Keratinocyte (primary cell): ENCODE data around the gene LMO7. TPM values are rescaled to one million over a fixed set of nuclear protein-coding genes. Genes with fewer than 3 reads are reported as not detected.

Source experiments
- DNase-seq: peaks from one replicate; pipeline ENCODE4 v3.0.0-alpha.2; 2011; ENCODE audit warnings: low read depth, missing footprints, low spot score
- FAIRE-seq: peaks from 2 replicates; lab custom pipeline; 2011; peaks lifted over from hg19 to GRCh38; lab: Jason Lieb, UNC
- H2AFZ ChIP-seq: 2 replicates; pipeline ENCODE4 v1.6.0; 2012; ENCODE audit warnings: low read length, control low read depth, inconsistent platforms; ENCODE audit not compliant: control insufficient read depth
- H3K27ac ChIP-seq: 2 replicates; pipeline ENCODE4 v1.5.1; 2011; ENCODE audit warnings: low read length; ENCODE audit not compliant: control insufficient read depth, insufficient read depth
- H3K27me3 ChIP-seq: 3 replicates; pipeline ENCODE4 v1.6.0; 2011; ENCODE audit warnings: low read length; ENCODE audit not compliant: control insufficient read depth, insufficient read depth; ENCODE audit errors: extremely low read depth
- H3K36me3 ChIP-seq, 2 experiments: 2 replicates in 1 of 2; 3 replicates in 1 of 2; pipeline ENCODE4 v1.5.1; 2011; ENCODE audit warnings: low read length in 2 of 2, mild to moderate bottlenecking in 1 of 2; ENCODE audit not compliant: control insufficient read depth in 2 of 2, insufficient read depth in 2 of 2; ENCODE audit errors: extremely low read depth in 1 of 2
- H3K4me1 ChIP-seq: 3 replicates; pipeline ENCODE4 v1.5.1; 2011; ENCODE audit warnings: low read length; ENCODE audit not compliant: control insufficient read depth, insufficient read depth; ENCODE audit errors: extremely low read depth
- H3K4me2 ChIP-seq: 3 replicates; pipeline ENCODE4 v1.6.0; 2011; ENCODE audit warnings: low read depth, low read length; ENCODE audit not compliant: control insufficient read depth, insufficient read depth; ENCODE audit errors: extremely low read depth
- H3K4me3 ChIP-seq, 3 experiments: fragments of 200-600 bp in 1 of 3; sonication (generic) in 1 of 3; 2 replicates in 2 of 3; 3 replicates in 1 of 3; pipeline ENCODE4 v1.5.1; 2011 to 2016; ENCODE audit warnings: low read length in 3 of 3, mild to moderate bottlenecking in 3 of 3, control low read depth in 2 of 3, inconsistent platforms in 1 of 3, low read depth in 1 of 3, mixed read lengths in 1 of 3, mixed run types in 1 of 3, moderate library complexity in 1 of 3; ENCODE audit not compliant: control insufficient read depth in 2 of 3, insufficient read depth in 2 of 3; ENCODE audit errors: extremely low read depth in 1 of 3
- H3K79me2 ChIP-seq: 2 replicates; pipeline ENCODE4 v1.6.0; 2012; ENCODE audit warnings: low read length; ENCODE audit not compliant: control insufficient read depth, insufficient read depth
- H3K9ac ChIP-seq: 3 replicates; pipeline ENCODE4 v1.6.0; 2011; ENCODE audit warnings: low read length; ENCODE audit not compliant: control insufficient read depth, insufficient read depth; ENCODE audit errors: extremely low read depth
- H3K9me1 ChIP-seq: 3 replicates; pipeline ENCODE4 v1.6.0; 2011; ENCODE audit warnings: low read length; ENCODE audit not compliant: control insufficient read depth, insufficient read depth; ENCODE audit errors: extremely low read depth
- H3K9me3 ChIP-seq: 2 replicates; pipeline ENCODE4 v1.5.1; 2012; ENCODE audit warnings: low read depth, low read length; ENCODE audit not compliant: control insufficient read depth
- H4K20me1 ChIP-seq: 3 replicates; pipeline ENCODE4 v1.6.0; 2011; ENCODE audit warnings: low read length; ENCODE audit not compliant: control insufficient read depth, insufficient read depth; ENCODE audit errors: extremely low read depth
- CTCF ChIP-seq, 3 experiments: IDR thresholded peaks in 1 of 3; conservative IDR thresholded peaks in 1 of 3; optimal IDR thresholded peaks in 1 of 3; 2 replicates in 2 of 3; 3 replicates in 1 of 3; pipeline versions ENCODE3 to v1.5.1; 2011; ENCODE audit warnings: low read length in 3 of 3, mild to moderate bottlenecking in 3 of 3, moderate library complexity in 2 of 3, control low read depth in 1 of 3, inconsistent platforms in 1 of 3; ENCODE audit not compliant: insufficient read depth in 2 of 3; ENCODE audit errors: extremely low read depth in 1 of 3
- EZH2 ChIP-seq: IDR thresholded peaks from one replicate; pipeline ENCODE4 v1.6.1; 2012; ENCODE audit warnings: inconsistent platforms, mild to moderate bottlenecking, low read length, moderate library complexity
- dilution Hi-C: fragments of 300-500 bp; cut with MboI; formaldehyde crosslinking; loops from one replicate; pipeline ENCODE4 v1.7.0; 2020; ENCODE audit warnings: low sequenced_read_pairs; ENCODE audit not compliant: extremely low pct_ligation_motif_present
- polyA plus RNA-seq, 5 experiments: library from polyadenylated mRNA; depleted of rRNA in 3 of 5; stranded (reverse) in 3 of 5; stranded (forward) in 1 of 5; unstranded in 1 of 5; fragments of >200 nt; gene quantifications; 1 replicate in 1 of 5; 2 replicates in 3 of 5; 3 replicates in 1 of 5; pipeline versions ENCODE4 v1.2.1 to v1.2.3, GENCODE V29; 2011 to 2012; ENCODE audit warnings: missing spikeins in 2 of 5, low read depth in 1 of 5, low replicate concordance in 1 of 5

The LMO7 gene
- polyA plus RNA-seq, 1 donor (not counting 4 experiments of a cell fraction or from before 2014, with no cell fraction given): 8.9 TPM

- no peak overlapping the region for H3K4me3 ChIP-seq
Observed at GRCh38 chr13:75801388-75801945, 165.3 kb downstream of the LMO7 start.

GRCh38 chr13:75802161-75802560 is 166.0 kb downstream of the LMO7 start:
- no peak overlapping the region for H3K27ac ChIP-seq
- peaks cover 11% of the 10 kb centered on the region for H3K4me1 ChIP-seq
- no peak overlapping the region for H2AFZ ChIP-seq
- H3K79me2 ChIP-seq: no peaks in the 10 kb centered on the region
- H3K27me3 ChIP-seq: no peaks in the 10 kb centered on the region
- H3K4me3 ChIP-seq: no peak overlapping the region
- H3K36me3 ChIP-seq: peaks cover 0 to 2% of the 10 kb centered on the region in 2 experiments
- no peak overlapping the region for H3K4me2 ChIP-seq
- no peaks in the 10 kb centered on the region for H3K9me1 ChIP-seq
- H4K20me1 ChIP-seq: no peaks in the 10 kb centered on the region
- H3K9ac ChIP-seq: no peak overlapping the region
- no peak for TF ChIP-seq EZH2
- TF ChIP-seq CTCF (optimal IDR thresholded peaks at IDR 0.05 in 1 of 3, IDR thresholded peaks at IDR 0.05 in 1 of 3, conservative IDR thresholded peaks at IDR 0.05 in 1 of 3; ENCODE audit: extremely low read depth in 1 of 3, insufficient read depth in 2 of 3, low read length in 3 of 3): no peak
- FAIRE-seq (no peak), DNase-seq (no peak)
- no peaks in the 10 kb centered on the region for H3K9me3 ChIP-seq
- dilution Hi-C loops: no loop called here

More at GRCh38 chr13:75801388-75801945, 165.3 kb downstream of the LMO7 start:
- no peak for FAIRE-seq
- DNase-seq: no peak
- Histone ChIP-seq H2AFZ (no peak overlapping the region), H3K79me2 (no peaks in the 10 kb centered on the region), H4K20me1 (no peaks in the 10 kb centered on the region), H3K9me1 (no peaks in the 10 kb centered on the region), H3K4me2 (no peak overlapping the region), H3K27ac (no peak overlapping the region), H3K9me3 (no peaks in the 10 kb centered on the region), H3K27me3 (no peaks in the 10 kb centered on the region), H3K9ac (no peak overlapping the region), H3K4me1 (peaks cover 11% of the 10 kb centered on the region), H3K36me3 (peaks cover 2% of the 10 kb centered on the region in 2 experiments)
- no peak for TF ChIP-seq EZH2
- TF ChIP-seq CTCF (optimal IDR thresholded peaks at IDR 0.05 in 1 of 3, IDR thresholded peaks at IDR 0.05 in 1 of 3, conservative IDR thresholded peaks at IDR 0.05 in 1 of 3; ENCODE audit: extremely low read depth in 1 of 3, insufficient read depth in 2 of 3, low read length in 3 of 3): no peak
- dilution Hi-C loops: no loop called here
